Measurements from ENCODE around the gene GTF2IRD1. TPM values are rescaled to one million over a fixed set of nuclear protein-coding genes. Genes with fewer than 3 reads are reported as not detected.
A peak's percentile ranks its signal among the peaks of the same experiment; 100 is the strongest.

Gene GTF2IRD1
- total and polyA plus RNA-seq, 2 experiments from 2014 or later, result 34.9 to 39.6 TPM

GRCh38 chr7:74476626-74477025 is 22.9 kb downstream of the GTF2IRD1 start:
- Histone ChIP-seq H3K9me3 (ENCODE audit: low read depth) (no peaks in the 10 kb centered on the region), H3K9me2 (replicated peaks; ENCODE audit: insufficient read depth) (no peaks in the 10 kb centered on the region), H3K4me3 (no peak overlapping the region), H3K36me3 (replicated peaks; ENCODE audit: insufficient read depth, low read depth) (no peaks in the 10 kb centered on the region), H3K4me2 (peak overlapping the region; percentile 76), H3K79me2 (peaks cover 96% of the 10 kb centered on the region), H3K27ac (peak overlapping the region; percentile 95), H4K20me1 (ENCODE audit: insufficient read depth, poor library complexity, severe bottlenecking) (peaks cover 47% of the 10 kb centered on the region), H3K27me3 (no peaks in the 10 kb centered on the region), H3K4me1 (ENCODE audit: insufficient read depth) (peaks cover 52% of the 10 kb centered on the region), H2AFZ (no peak overlapping the region)
- TF ChIP-seq EZH2phosphoT487 (IDR thresholded peaks at IDR 0.05; ENCODE audit: low read depth, severe bottlenecking, unreplicated experiment) (no peak), CTCF (IDR thresholded peaks at IDR 0.05; ENCODE audit: poor library complexity) (no peak), EZH2 (IDR thresholded peaks at IDR 0.05; ENCODE audit: borderline replicate concordance) (no peak)
- 94% methylated on average over 8 of the region's 8 CpGs for WGBS (ENCODE audit: low lambda C conversion rate, missing lambda C conversion rate)
- no peak for DNase-seq (ENCODE audit: low spot score)

GRCh38 chr7:74478671-74479065 is 25.0 kb downstream of the GTF2IRD1 start:
- peak overlapping the region; percentile 95 for H3K27ac ChIP-seq
- WGBS (ENCODE audit: low lambda C conversion rate, missing lambda C conversion rate), result 93% methylated on average over 4 of the region's 4 CpGs
- TF ChIP-seq CTCF (IDR thresholded peaks at IDR 0.05; ENCODE audit: poor library complexity) (no peak), EZH2phosphoT487 (IDR thresholded peaks at IDR 0.05; ENCODE audit: low read depth, severe bottlenecking, unreplicated experiment) (no peak), EZH2 (IDR thresholded peaks at IDR 0.05; ENCODE audit: borderline replicate concordance) (no peak)
- peaks cover 63% of the 10 kb centered on the region for H3K4me1 ChIP-seq (ENCODE audit: insufficient read depth)
- H3K36me3 ChIP-seq (replicated peaks; ENCODE audit: insufficient read depth, low read depth), result no peaks in the 10 kb centered on the region
- H2AFZ ChIP-seq, result no peak overlapping the region
- no peak overlapping the region for H3K4me2 ChIP-seq
- H4K20me1 ChIP-seq (ENCODE audit: insufficient read depth, poor library complexity, severe bottlenecking), result peaks cover 43% of the 10 kb centered on the region
- no peaks in the 10 kb centered on the region for H3K9me3 ChIP-seq (ENCODE audit: low read depth)
- no peak overlapping the region for H3K4me3 ChIP-seq
- peaks cover 95% of the 10 kb centered on the region for H3K79me2 ChIP-seq
- no peaks in the 10 kb centered on the region for H3K27me3 ChIP-seq
- no peaks in the 10 kb centered on the region for H3K9me2 ChIP-seq (replicated peaks; ENCODE audit: insufficient read depth)
- DNase-seq (ENCODE audit: low spot score), result no peak

- Histone ChIP-seq H3K4me3 (no peak overlapping the region), H3K27me3 (no peaks in the 10 kb centered on the region), H3K9me3 (ENCODE audit: low read depth) (no peaks in the 10 kb centered on the region), H3K79me2 (peaks cover 96% of the 10 kb centered on the region), H3K4me2 (peak overlapping the region; percentile 71), H3K27ac (peak overlapping the region; percentile 95), H3K4me1 (ENCODE audit: insufficient read depth) (peaks cover 69% of the 10 kb centered on the region), H2AFZ (no peak overlapping the region), H3K9me2 (replicated peaks; ENCODE audit: insufficient read depth) (no peaks in the 10 kb centered on the region), H4K20me1 (ENCODE audit: insufficient read depth, poor library complexity, severe bottlenecking) (peaks cover 43% of the 10 kb centered on the region), H3K36me3 (replicated peaks; ENCODE audit: insufficient read depth, low read depth) (no peaks in the 10 kb centered on the region)
- TF ChIP-seq CTCF (IDR thresholded peaks at IDR 0.05; ENCODE audit: poor library complexity) (no peak), EZH2 (IDR thresholded peaks at IDR 0.05; ENCODE audit: borderline replicate concordance) (no peak), EZH2phosphoT487 (IDR thresholded peaks at IDR 0.05; ENCODE audit: low read depth, severe bottlenecking, unreplicated experiment) (no peak)
- DNase-seq (ENCODE audit: low spot score), result no peak
- WGBS (ENCODE audit: low lambda C conversion rate, missing lambda C conversion rate), result 55% methylated on average over 12 of the region's 19 CpGs
Measured at GRCh38 chr7:74479066-74479781, 25.5 kb downstream of the GTF2IRD1 start.

Data from hepatocyte (in vitro differentiated cells).